HEK293T (cell line): ENCODE results near the gene SRY.

ENCODE experiments used
- ARNT ChIP-seq: fragments of 450-650 bp; IDR thresholded peaks from 2 replicates; pipeline ENCODE4 v1.6.1; 2017; ENCODE audit warnings: mild to moderate bottlenecking
- BHLHE40 ChIP-seq: fragments of 450-650 bp; IDR thresholded peaks from 2 replicates; pipeline ENCODE4 v1.6.1; 2016; ENCODE audit warnings: mild to moderate bottlenecking, moderate library complexity, borderline replicate concordance
- CTBP1 ChIP-seq: fragments of 450-650 bp; IDR thresholded peaks from 2 replicates; pipeline ENCODE4 v1.6.1; 2016; ENCODE audit warnings: borderline replicate concordance
- FOXK2 ChIP-seq: fragments of 450-650 bp; IDR thresholded peaks from 2 replicates; pipeline ENCODE4 v1.6.1; 2016; ENCODE audit warnings: mild to moderate bottlenecking
- NFRKB ChIP-seq: fragments of 450-650 bp; IDR thresholded peaks from 2 replicates; pipeline ENCODE4 v1.6.1; 2016; ENCODE audit warnings: mild to moderate bottlenecking, moderate library complexity
- SP1 ChIP-seq: fragments of 450-650 bp; IDR thresholded peaks from 2 replicates; pipeline ENCODE4 v1.6.1; 2017
- TARDBP ChIP-seq: fragments of 450-650 bp; IDR thresholded peaks from 2 replicates; pipeline ENCODE4 v1.6.1; 2016
- TF ChIP-seq, protein P1 (sequence below): fragments of 450-650 bp; IDR thresholded peaks from 2 replicates; pipeline ENCODE4 v1.6.1; 2016

DNA sequence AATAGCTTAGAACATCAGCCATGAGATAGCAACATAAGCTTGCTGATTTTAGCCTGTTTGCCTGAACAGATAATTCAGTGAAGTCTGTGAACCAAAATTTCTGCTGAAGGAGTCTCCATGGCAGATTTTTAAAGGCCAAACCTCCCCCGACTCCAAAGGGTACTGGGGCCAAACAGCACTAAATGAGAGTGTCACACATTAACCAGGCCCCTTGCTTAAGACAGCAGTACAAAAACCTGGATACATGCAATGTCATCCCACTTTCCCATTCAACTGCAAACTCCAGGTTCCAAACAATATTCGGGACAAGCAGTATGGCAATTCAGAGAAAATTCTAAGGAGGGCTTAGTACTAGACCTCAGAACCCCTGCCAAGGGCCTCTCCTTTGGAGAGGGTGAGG lies 49.6 kb upstream of the SRY start:
- TF ChIP-seq NFRKB (no peak), BHLHE40 (no peak), FOXK2 (no peak), TARDBP (no peak), CTBP1 (no peak), ARNT (no peak), SP1 (no peak)
- TF ChIP-seq, protein P1, sequence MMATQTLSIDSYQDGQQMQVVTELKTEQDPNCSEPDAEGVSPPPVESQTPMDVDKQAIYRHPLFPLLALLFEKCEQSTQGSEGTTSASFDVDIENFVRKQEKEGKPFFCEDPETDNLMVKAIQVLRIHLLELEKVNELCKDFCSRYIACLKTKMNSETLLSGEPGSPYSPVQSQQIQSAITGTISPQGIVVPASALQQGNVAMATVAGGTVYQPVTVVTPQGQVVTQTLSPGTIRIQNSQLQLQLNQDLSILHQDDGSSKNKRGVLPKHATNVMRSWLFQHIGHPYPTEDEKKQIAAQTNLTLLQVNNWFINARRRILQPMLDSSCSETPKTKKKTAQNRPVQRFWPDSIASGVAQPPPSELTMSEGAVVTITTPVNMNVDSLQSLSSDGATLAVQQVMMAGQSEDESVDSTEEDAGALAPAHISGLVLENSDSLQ = no peak
